CD4-positive, CD25-positive, alpha-beta regulatory T cell (primary cell): ENCODE measurements around the gene KRT34. TPM values are rescaled to one million over a fixed set of nuclear protein-coding genes. Genes with fewer than 3 reads are reported as not detected.
"Not testable (repeated sequence)": the region's sequence is repeated elsewhere in the genome, so short reads cannot be mapped to it uniquely, and the experiment has no call there.

Experiments
- ATAC-seq, 2 donors: fragments of 150-1000 bp; cut with Tn5 transposase; one replicate each; pipeline ENCODE4 v1.10.0; 2021; ENCODE audit warnings: low read depth in 2 of 2, moderate number of reproducible peaks in 2 of 2, moderate library complexity in 1 of 2
- DNase-seq, 3 donors: peaks; one replicate each; pipeline versions ENCODE4 v3.0.0 to v3.0.0-alpha.2; 2012 to 2022; ENCODE audit warnings: mixed read lengths in 1 of 3
- H3K27ac ChIP-seq: one replicate; pipeline ENCODE4 v1.7.0; 2013; ENCODE audit warnings: mild to moderate bottlenecking, low read length; ENCODE audit not compliant: insufficient read depth, poor library complexity, severe bottlenecking
- H3K27me3 ChIP-seq: one replicate; pipeline ENCODE4 v1.7.0; 2013; ENCODE audit warnings: low read length; ENCODE audit not compliant: control insufficient read depth, insufficient read depth
- H3K36me3 ChIP-seq: one replicate; pipeline ENCODE4 v1.7.0; 2013; ENCODE audit warnings: mild to moderate bottlenecking, low read length, moderate library complexity; ENCODE audit not compliant: control insufficient read depth, insufficient read depth
- H3K4me1 ChIP-seq: 2 replicates; pipeline ENCODE4 v1.7.0; 2013; ENCODE audit warnings: mild to moderate bottlenecking, low read length; ENCODE audit not compliant: insufficient read depth, control insufficient read depth, poor library complexity, severe bottlenecking
- H3K4me3 ChIP-seq: one replicate; pipeline ENCODE4 v1.7.0; 2013; ENCODE audit warnings: low read depth, mild to moderate bottlenecking, low read length, moderate library complexity
- H3K9me3 ChIP-seq, 2 experiments: 1 replicate in 1 of 2; 2 replicates in 1 of 2; pipeline ENCODE4 v1.7.0; 2013; ENCODE audit warnings: low read length in 2 of 2, mild to moderate bottlenecking in 1 of 2, moderate library complexity in 1 of 2; ENCODE audit not compliant: control insufficient read depth in 2 of 2
- H3K27ac Mint-ChIP-seq, 3 donors: one replicate each; pipeline ENCODE4 v1.8.0; 2020 to 2022; ENCODE audit warnings: mild to moderate bottlenecking in 3 of 3, mixed read lengths in 3 of 3, moderate library complexity in 2 of 3
- H3K27me3 Mint-ChIP-seq: one replicate; pipeline ENCODE4 v1.8.0; 2022; ENCODE audit warnings: mild to moderate bottlenecking, mixed read lengths
- H3K36me3 Mint-ChIP-seq: one replicate; pipeline ENCODE4 v1.8.0; 2020; ENCODE audit warnings: mixed read lengths
- H3K4me1 Mint-ChIP-seq, 4 donors: one replicate each; pipeline ENCODE4 v1.8.0; 2020 to 2022; ENCODE audit warnings: mixed read lengths in 4 of 4, mild to moderate bottlenecking in 1 of 4
- H3K4me3 Mint-ChIP-seq, 4 donors: one replicate each; pipeline ENCODE4 v1.8.0; 2020 to 2022; ENCODE audit warnings: mild to moderate bottlenecking in 4 of 4, mixed read lengths in 4 of 4, moderate library complexity in 3 of 4
- H3K9me3 Mint-ChIP-seq, 7 donors: one replicate each; pipeline ENCODE4 v1.8.0; 2020 to 2022; ENCODE audit warnings: mixed read lengths in 7 of 7, mild to moderate bottlenecking in 3 of 7, moderate library complexity in 2 of 7
- polyA plus RNA-seq, 4 donors: library from polyadenylated mRNA; unstranded; fragments of 300-500 nt; fragmentation: Illumina TruSeq; gene quantifications; one replicate each; pipeline ENCODE4 v1.2.3, GENCODE V29; 2021
- total RNA-seq: library from RNA; stranded (reverse); gene quantifications from one replicate; pipeline ENCODE4 v1.2.3, GENCODE V29; 2022

The KRT34 gene
- total RNA-seq (not detected), polyA plus RNA-seq (not detected)

DNA sequence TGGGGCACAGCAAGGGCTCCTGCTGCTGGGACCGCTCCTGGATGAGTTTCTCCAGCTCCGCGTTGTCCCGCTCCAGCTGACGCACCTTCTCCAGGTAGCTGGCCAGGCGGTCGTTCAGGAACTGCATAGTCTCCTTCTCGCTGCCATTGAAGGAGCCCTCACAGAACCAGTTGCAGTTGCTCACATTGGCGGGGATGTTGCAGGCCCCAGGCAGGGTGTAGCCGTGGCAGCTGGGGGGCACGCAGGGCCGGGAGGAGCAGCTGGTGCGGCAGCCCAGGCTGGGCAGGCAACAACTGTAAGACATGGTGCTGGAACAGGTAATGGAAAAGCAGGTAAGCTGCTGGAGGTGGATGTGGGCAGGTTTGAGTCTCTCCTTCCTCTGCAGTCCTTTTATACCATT is at the start of gene KRT34:
Gene KRT34 (minus strand): TSS at position 364 of the 400 bp plus-strand sequence. CDS start 60 bp downstream, at position 304.
- not testable (repeated sequence) for H3K36me3 ChIP-seq, H3K27ac ChIP-seq, H3K27ac Mint-ChIP-seq, H3K27me3 ChIP-seq, DNase-seq, H3K4me3 Mint-ChIP-seq, ATAC-seq, H3K9me3 Mint-ChIP-seq, H3K4me3 ChIP-seq, H3K4me1 ChIP-seq, H3K36me3 Mint-ChIP-seq, H3K4me1 Mint-ChIP-seq
- peaks cover 21% of the 10 kb centered on the region for H3K27me3 Mint-ChIP-seq
- peaks cover 9 to 10% of the 10 kb centered on the region in 2 experiments for H3K9me3 ChIP-seq

DNA sequence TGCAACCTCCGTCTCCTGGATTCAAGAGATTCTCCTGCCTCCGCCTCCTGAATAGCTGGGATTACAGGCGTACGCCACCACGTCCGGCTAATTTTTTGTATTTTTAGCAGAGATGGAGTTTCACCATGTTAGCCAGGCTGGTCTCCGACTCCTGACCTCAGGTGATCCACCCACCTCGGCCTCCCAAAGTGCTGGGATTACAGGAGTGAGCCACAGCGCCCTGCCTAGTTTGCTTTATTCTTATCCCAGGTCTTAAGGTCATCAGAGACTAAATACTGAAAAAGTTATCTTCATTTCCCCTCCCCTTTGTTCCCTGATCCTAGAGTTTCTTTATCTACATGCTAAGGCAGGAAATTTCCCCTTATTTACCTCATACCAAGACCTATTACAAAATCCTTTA is 48.3 kb upstream of the KRT34 start:
- not testable (repeated sequence) for H3K4me3 ChIP-seq, H3K36me3 ChIP-seq, DNase-seq, ATAC-seq, H3K9me3 ChIP-seq, H3K27ac Mint-ChIP-seq, H3K27me3 ChIP-seq, H3K9me3 Mint-ChIP-seq, H3K27ac ChIP-seq, H3K4me1 Mint-ChIP-seq, H3K4me1 ChIP-seq, H3K4me3 Mint-ChIP-seq, H3K36me3 Mint-ChIP-seq
- H3K27me3 Mint-ChIP-seq: peaks cover 12% of the 10 kb centered on the region

DNA sequence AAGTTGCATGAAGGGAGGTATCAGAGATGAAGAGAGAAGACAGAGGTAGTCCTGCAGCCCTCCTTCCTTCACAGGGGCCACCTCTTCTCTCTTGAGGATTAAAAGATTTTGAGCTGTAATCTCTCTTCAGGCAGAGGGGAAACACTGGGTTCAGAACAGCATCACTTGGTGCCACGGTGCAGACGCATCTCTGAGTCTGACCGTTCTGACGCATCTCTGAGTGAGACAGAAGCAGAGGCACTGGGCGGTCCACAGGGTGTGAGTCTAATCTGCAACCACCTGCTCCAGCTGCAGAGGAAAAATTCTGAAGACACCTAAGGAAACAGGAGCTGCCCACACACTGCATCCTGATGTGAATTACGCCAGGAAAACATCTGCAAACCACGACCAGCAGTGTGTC is 47.6 kb upstream of the KRT34 start:
- no peak for DNase-seq
- Mint-ChIP-seq H3K4me3 (no peak overlapping the region), H3K27me3 (peaks cover 12% of the 10 kb centered on the region), H3K9me3 (no peaks in the 10 kb centered on the region), H3K4me1 (no peaks in the 10 kb centered on the region), H3K36me3 (no peaks in the 10 kb centered on the region), H3K27ac (no peak overlapping the region)
- ATAC-seq: no peak
- Histone ChIP-seq H3K4me3 (no peak overlapping the region), H3K27ac (no peak overlapping the region), H3K27me3 (peaks cover 3% of the 10 kb centered on the region), H3K36me3 (no peaks in the 10 kb centered on the region), H3K4me1 (no peaks in the 10 kb centered on the region), H3K9me3 (no peaks in the 10 kb centered on the region)

DNA sequence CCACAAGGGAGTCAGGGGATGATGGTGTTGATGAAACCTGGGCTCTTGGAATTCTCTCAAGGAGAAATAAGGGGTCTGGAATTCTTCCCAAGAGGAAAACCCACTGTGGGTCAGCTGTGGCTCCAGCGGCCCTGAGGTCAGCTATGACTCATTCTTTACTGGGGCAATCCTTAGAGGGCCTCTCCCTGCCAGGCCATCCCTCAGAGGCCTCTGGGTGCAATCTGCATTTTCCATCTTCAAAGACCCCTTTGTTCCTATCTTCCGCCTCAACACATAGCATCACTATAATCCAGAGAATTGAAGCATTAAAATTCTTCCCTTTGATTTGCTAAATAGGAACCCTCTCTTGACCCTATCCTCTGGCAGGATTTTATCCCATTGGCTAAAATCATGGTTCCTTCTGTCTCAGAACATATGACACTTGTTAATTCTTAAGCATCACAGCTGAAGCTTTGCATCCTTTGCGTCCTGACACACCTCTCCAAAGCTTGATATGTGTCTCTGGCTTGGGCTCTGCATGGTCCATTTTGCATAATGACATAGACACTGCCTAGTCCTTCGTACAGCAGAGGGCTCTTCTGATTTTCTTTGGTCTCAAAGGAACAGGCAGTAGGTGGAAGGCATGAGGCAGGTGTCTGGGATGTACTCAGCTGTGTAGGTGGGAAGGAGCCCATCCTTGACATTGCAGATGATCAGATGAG is 46.6 kb upstream of the KRT34 start:
- Mint-ChIP-seq H3K36me3 (no peaks in the 10 kb centered on the region), H3K27ac (no peak overlapping the region), H3K9me3 (no peaks in the 10 kb centered on the region), H3K4me3 (no peak overlapping the region), H3K4me1 (no peaks in the 10 kb centered on the region), H3K27me3 (peaks cover 12% of the 10 kb centered on the region)
- peaks cover 3% of the 10 kb centered on the region for H3K27me3 ChIP-seq
- DNase-seq (no peak), ATAC-seq (no peak)
- no peaks in the 10 kb centered on the region for H3K4me1 ChIP-seq
- H3K9me3 ChIP-seq: no peaks in the 10 kb centered on the region
- H3K36me3 ChIP-seq: no peaks in the 10 kb centered on the region
- no peak overlapping the region for H3K27ac ChIP-seq
- H3K4me3 ChIP-seq: no peak overlapping the region

DNA sequence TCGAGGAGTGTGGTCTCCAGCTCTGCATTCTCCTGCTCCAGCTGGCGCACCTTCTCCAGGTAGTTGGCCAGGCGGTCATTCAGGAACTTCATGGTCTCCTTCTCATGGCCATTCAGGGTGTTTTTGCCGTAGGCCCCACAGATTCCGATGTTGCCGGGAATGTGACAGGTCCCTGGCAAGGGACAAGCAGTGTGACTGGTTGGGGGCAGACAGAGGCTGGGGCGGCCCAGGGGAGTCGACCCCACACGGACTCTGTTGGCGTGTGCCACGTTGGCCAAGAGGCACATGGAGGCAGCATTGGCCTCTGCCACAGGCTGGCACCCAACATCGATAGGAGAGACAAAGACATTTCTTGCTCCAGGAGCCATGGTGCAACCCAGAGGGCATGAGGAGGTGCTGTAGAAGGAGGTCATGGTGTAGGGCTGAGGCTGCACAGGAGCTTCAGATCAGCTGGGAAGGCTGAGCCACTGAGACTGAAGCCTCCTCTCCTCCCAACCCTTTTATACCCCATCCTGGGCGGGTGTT is 42.1 kb upstream of the KRT34 start, which contains the start of gene KRT37:
Gene KRT37 (minus strand): TSS at position 475 of the 525 bp plus-strand sequence. CDS start 62 bp downstream, at position 413.
- H3K27me3 ChIP-seq: no peaks in the 10 kb centered on the region
- no peak within 1 kb of the TSS for H3K4me3 ChIP-seq
- H3K4me1 ChIP-seq: no peaks in the 10 kb centered on the region
- Mint-ChIP-seq H3K27ac (no peak within 1 kb of the TSS), H3K4me3 (no peak within 1 kb of the TSS), H3K9me3 (no peaks in the 10 kb centered on the region), H3K36me3 (no peaks in the 10 kb centered on the region), H3K27me3 (peaks cover 14% of the 10 kb centered on the region), H3K4me1 (peaks cover 0 to 2% (median 0%) of the 10 kb centered on the region in 4 donors)
- H3K27ac ChIP-seq: no peak within 1 kb of the TSS
- DNase-seq (no peak), ATAC-seq (peak in 1 of 2 donors; percentile 31)
- no peaks in the 10 kb centered on the region for H3K9me3 ChIP-seq
- no peaks in the 10 kb centered on the region for H3K36me3 ChIP-seq

DNA sequence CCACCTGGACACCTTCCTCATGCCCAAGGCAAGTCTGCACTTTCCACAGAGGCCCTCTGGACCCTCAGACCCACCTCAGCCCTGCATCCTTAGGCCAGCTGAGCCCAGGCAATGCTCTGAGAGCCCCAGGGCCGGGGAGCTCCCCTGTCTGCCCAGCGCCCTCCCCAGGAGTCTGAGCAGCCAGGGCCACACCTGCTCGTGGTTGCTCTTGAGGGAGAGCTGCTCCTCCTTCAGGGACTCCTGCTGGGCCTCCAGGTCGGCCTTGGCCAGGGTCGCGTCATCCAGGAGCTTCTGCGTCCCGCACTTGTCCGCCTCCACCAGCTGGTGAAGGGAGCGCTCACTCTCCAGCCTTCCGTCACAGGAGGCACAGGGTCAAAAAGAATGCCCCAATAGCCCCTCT is 40.5 kb upstream of the KRT34 start:
- not testable (repeated sequence) for H3K4me1 Mint-ChIP-seq, H3K4me1 ChIP-seq, H3K9me3 ChIP-seq, H3K4me3 ChIP-seq, H3K4me3 Mint-ChIP-seq, H3K27me3 ChIP-seq, DNase-seq, H3K36me3 ChIP-seq, H3K27ac ChIP-seq, H3K36me3 Mint-ChIP-seq, ATAC-seq, H3K9me3 Mint-ChIP-seq, H3K27ac Mint-ChIP-seq
- H3K27me3 Mint-ChIP-seq: peaks cover 14% of the 10 kb centered on the region

DNA sequence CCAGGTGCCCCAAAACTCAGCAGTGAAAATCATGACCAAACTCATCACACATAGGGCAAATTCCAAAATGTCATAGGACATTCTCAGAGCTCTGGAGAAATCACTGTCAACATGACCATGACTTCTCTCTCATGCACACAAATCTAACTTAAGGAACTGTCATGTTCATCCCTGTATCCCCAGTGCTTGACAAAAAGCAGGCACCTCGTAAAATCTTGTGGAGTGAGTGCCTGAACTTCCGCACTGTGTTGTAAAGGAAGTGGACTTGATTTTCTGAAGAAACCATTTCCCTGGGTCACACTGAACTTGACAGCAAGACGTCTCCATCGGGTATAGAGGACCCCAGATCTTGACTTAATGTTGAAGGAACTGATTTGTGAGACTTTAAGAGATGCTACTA is 39.5 kb upstream of the KRT34 start:
- Histone ChIP-seq H3K9me3 (no peaks in the 10 kb centered on the region), H3K27ac (no peak overlapping the region), H3K4me1 (no peaks in the 10 kb centered on the region), H3K4me3 (no peak overlapping the region), H3K36me3 (no peaks in the 10 kb centered on the region), H3K27me3 (no peaks in the 10 kb centered on the region)
- Mint-ChIP-seq H3K27me3 (peaks cover 6% of the 10 kb centered on the region), H3K27ac (peak overlapping the region in 1 of 3 donors; percentile 54), H3K9me3 (peaks cover 0 to 1% (median 0%) of the 10 kb centered on the region in 7 donors), H3K4me3 (no peak overlapping the region), H3K4me1 (peaks cover 0 to 7% (median 3%) of the 10 kb centered on the region in 4 donors), H3K36me3 (no peaks in the 10 kb centered on the region)
- DNase-seq (no peak), ATAC-seq (no peak)

DNA sequence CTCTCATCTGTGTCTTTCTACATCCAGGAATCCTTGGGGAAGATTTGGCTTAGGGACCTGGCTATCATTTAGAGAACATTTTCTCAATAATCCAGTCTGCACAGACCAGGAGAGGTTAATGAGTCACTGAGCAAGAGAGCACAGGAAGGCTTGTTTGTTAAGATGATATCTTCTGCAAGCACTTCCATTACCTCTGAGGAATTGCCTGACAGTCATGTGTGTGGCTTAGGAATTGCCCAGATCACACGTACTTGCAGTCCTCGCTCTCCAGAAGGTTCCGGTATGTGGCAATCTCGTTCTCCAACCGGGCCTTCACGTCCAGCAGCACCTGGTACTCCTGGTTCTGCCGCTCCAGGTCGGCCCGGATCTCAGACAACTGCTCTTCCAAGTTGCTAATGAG is 39.0 kb upstream of the KRT34 start:
- Mint-ChIP-seq H3K9me3 (peaks cover 0 to 1% (median 0%) of the 10 kb centered on the region in 7 donors), H3K4me3 (no peak overlapping the region), H3K27me3 (peaks cover 6% of the 10 kb centered on the region)

More for the DNA sequence above, 39.0 kb upstream of the KRT34 start:
- Histone ChIP-seq H3K9me3 (no peaks in the 10 kb centered on the region), H3K4me1 (no peaks in the 10 kb centered on the region), H3K27me3 (no peaks in the 10 kb centered on the region), H3K4me3 (no peak overlapping the region), H3K36me3 (no peaks in the 10 kb centered on the region), H3K27ac (no peak overlapping the region)
- H3K36me3 Mint-ChIP-seq: no peaks in the 10 kb centered on the region
- peak overlapping the region in 1 of 3 donors; percentile 54 for H3K27ac Mint-ChIP-seq
- DNase-seq: no peak
- ATAC-seq: no peak
- peaks cover 0 to 7% (median 3%) of the 10 kb centered on the region in 4 donors for H3K4me1 Mint-ChIP-seq
